DOHH2 (cell line): ENCODE data around the gene SOD2.

Source experiments
- EZH2phosphoT487 ChIP-seq: fragments of 200-600 bp; sonication (generic); IDR thresholded peaks from 2 replicates; pipeline ENCODE4 v1.6.1; 2017; ENCODE audit warnings: borderline replicate concordance, mild to moderate bottlenecking, antibody characterized with exemption, low read length, moderate library complexity, mixed read lengths
- TF ChIP-seq, protein P1 (sequence below): fragments of 200-600 bp; sonication (generic); IDR thresholded peaks from one replicate; pipeline ENCODE4 v1.5.1; 2014; ENCODE audit warnings: antibody characterized with exemption, mild to moderate bottlenecking, low read depth, low read length; ENCODE audit not compliant: poor library complexity, severe bottlenecking

DNA sequence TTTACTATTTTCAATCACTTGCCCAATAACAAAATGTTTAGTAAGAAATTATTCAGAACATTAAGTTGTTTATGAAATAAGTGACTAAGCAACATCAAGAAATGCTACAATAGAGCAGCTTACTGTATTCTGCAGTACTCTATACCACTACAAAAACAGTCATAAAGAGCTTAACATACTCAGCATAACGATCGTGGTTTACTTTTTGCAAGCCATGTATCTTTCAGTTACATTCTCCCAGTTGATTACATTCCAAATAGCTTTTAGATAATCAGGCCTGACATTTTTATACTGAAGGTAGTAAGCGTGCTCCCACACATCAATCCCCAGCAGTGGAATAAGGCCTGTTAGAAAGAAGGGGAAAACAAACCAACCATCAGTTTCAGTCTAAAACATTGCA, 10.7 kb downstream of the SOD2 start:
- TF ChIP-seq, protein P1, sequence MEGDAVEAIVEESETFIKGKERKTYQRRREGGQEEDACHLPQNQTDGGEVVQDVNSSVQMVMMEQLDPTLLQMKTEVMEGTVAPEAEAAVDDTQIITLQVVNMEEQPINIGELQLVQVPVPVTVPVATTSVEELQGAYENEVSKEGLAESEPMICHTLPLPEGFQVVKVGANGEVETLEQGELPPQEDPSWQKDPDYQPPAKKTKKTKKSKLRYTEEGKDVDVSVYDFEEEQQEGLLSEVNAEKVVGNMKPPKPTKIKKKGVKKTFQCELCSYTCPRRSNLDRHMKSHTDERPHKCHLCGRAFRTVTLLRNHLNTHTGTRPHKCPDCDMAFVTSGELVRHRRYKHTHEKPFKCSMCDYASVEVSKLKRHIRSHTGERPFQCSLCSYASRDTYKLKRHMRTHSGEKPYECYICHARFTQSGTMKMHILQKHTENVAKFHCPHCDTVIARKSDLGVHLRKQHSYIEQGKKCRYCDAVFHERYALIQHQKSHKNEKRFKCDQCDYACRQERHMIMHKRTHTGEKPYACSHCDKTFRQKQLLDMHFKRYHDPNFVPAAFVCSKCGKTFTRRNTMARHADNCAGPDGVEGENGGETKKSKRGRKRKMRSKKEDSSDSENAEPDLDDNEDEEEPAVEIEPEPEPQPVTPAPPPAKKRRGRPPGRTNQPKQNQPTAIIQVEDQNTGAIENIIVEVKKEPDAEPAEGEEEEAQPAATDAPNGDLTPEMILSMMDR, result no peak
- no peak for TF ChIP-seq EZH2phosphoT487
